ENCODE measurements around the gene ACTR1B.

Gene ACTR1B

GRCh38 chr2:97670471-97670870 is 6.6 kb upstream of the ACTR1B start:
- Histone ChIP-seq H3K27ac (ENCODE audit: low read depth, low read length, severe bottlenecking) (no peak overlapping the region), H3K36me3 (ENCODE audit: control insufficient read depth, insufficient read depth, low read length) (no peaks in the 10 kb centered on the region), H3K4me3 (ENCODE audit: extremely low read depth, insufficient read depth, low read length, poor library complexity, severe bottlenecking) (no peak overlapping the region), H3K4me1 (ENCODE audit: control insufficient read depth, insufficient read depth, low read length, poor library complexity, severe bottlenecking) (no peaks in the 10 kb centered on the region), H3K9me3 (ENCODE audit: control insufficient read depth, low read length) (no peaks in the 10 kb centered on the region)
- WGBS, 2 experiments (ENCODE audit: insufficient coverage in 2 of 2), result no CpG with 5 or more reads among the region's 1 CpG

- H3K27ac ChIP-seq (ENCODE audit: low read depth, low read length, severe bottlenecking), result no peak within 1 kb of the TSS
- 94 to 97% methylated on average over 4 to 6 of the region's 6 CpGs for WGBS, 2 experiments (ENCODE audit: insufficient coverage in 2 of 2)
- H3K36me3 ChIP-seq (ENCODE audit: control insufficient read depth, insufficient read depth, low read length), result no peaks in the 10 kb centered on the region
- no peak within 1 kb of the TSS for H3K4me3 ChIP-seq (ENCODE audit: extremely low read depth, insufficient read depth, low read length, poor library complexity, severe bottlenecking)
- H3K4me1 ChIP-seq (ENCODE audit: control insufficient read depth, insufficient read depth, low read length, poor library complexity, severe bottlenecking), result no peaks in the 10 kb centered on the region
- no peaks in the 10 kb centered on the region for H3K9me3 ChIP-seq (ENCODE audit: control insufficient read depth, low read length)
These were observed 5.6 kb upstream of the ACTR1B start, which contains the start of gene C2orf92 for GRCh38 chr2:97669448-97669847. C2orf92 (plus strand) TSS chr2:97669713; CDS start chr2:97669789, 76 bp downstream.

GRCh38 chr2:97664636-97664970 is 759 bp upstream of the ACTR1B start:
- Histone ChIP-seq H3K4me3 (ENCODE audit: extremely low read depth, insufficient read depth, low read length, poor library complexity, severe bottlenecking) (peak overlapping the region; percentile 60), H3K4me1 (ENCODE audit: control insufficient read depth, insufficient read depth, low read length, poor library complexity, severe bottlenecking) (peaks cover 29% of the 10 kb centered on the region), H3K36me3 (ENCODE audit: control insufficient read depth, insufficient read depth, low read length) (peaks cover 10% of the 10 kb centered on the region), H3K9me3 (ENCODE audit: control insufficient read depth, low read length) (no peaks in the 10 kb centered on the region), H3K27ac (ENCODE audit: low read depth, low read length, severe bottlenecking) (peak overlapping the region; percentile 99)
- 0 to 13% methylated on average over 1 to 21 of the region's 21 CpGs for WGBS, 2 experiments (ENCODE audit: insufficient coverage in 2 of 2)

- Histone ChIP-seq H3K27ac (ENCODE audit: low read depth, low read length, severe bottlenecking) (peak overlapping the region; percentile 99), H3K4me1 (ENCODE audit: control insufficient read depth, insufficient read depth, low read length, poor library complexity, severe bottlenecking) (peaks cover 32% of the 10 kb centered on the region), H3K4me3 (ENCODE audit: extremely low read depth, insufficient read depth, low read length, poor library complexity, severe bottlenecking) (peak overlapping the region; percentile 60), H3K36me3 (ENCODE audit: control insufficient read depth, insufficient read depth, low read length) (peaks cover 21% of the 10 kb centered on the region), H3K9me3 (ENCODE audit: control insufficient read depth, low read length) (no peaks in the 10 kb centered on the region)
- 0% methylated on average over 25 of the region's 46 CpGs for WGBS, 2 experiments (ENCODE audit: insufficient coverage in 2 of 2)
These were observed 250 bp downstream of the ACTR1B start for GRCh38 chr2:97663626-97663961.

GRCh38 chr2:97662895-97663625 is 784 bp downstream of the ACTR1B start:
- 0 to 1% methylated on average over 14 to 16 of the region's 24 CpGs for WGBS, 2 experiments (ENCODE audit: insufficient coverage in 2 of 2)
- Histone ChIP-seq H3K27ac (ENCODE audit: low read depth, low read length, severe bottlenecking) (peak overlapping the region; percentile 99), H3K4me1 (ENCODE audit: control insufficient read depth, insufficient read depth, low read length, poor library complexity, severe bottlenecking) (peaks cover 32% of the 10 kb centered on the region), H3K9me3 (ENCODE audit: control insufficient read depth, low read length) (no peaks in the 10 kb centered on the region), H3K4me3 (ENCODE audit: extremely low read depth, insufficient read depth, low read length, poor library complexity, severe bottlenecking) (peak overlapping the region; percentile 60), H3K36me3 (ENCODE audit: control insufficient read depth, insufficient read depth, low read length) (peaks cover 26% of the 10 kb centered on the region)

GRCh38 chr2:97662386-97662894 is 1.4 kb downstream of the ACTR1B start:
- Histone ChIP-seq H3K4me1 (ENCODE audit: control insufficient read depth, insufficient read depth, low read length, poor library complexity, severe bottlenecking) (peaks cover 32% of the 10 kb centered on the region), H3K4me3 (ENCODE audit: extremely low read depth, insufficient read depth, low read length, poor library complexity, severe bottlenecking) (peak overlapping the region; percentile 60), H3K27ac (ENCODE audit: low read depth, low read length, severe bottlenecking) (peak overlapping the region; percentile 99), H3K9me3 (ENCODE audit: control insufficient read depth, low read length) (no peaks in the 10 kb centered on the region), H3K36me3 (ENCODE audit: control insufficient read depth, insufficient read depth, low read length) (peaks cover 32% of the 10 kb centered on the region)
- 24 to 31% methylated on average over 8 to 9 of the region's 12 CpGs for WGBS, 2 experiments (ENCODE audit: insufficient coverage in 2 of 2)

- Histone ChIP-seq H3K36me3 (ENCODE audit: control insufficient read depth, insufficient read depth, low read length) (peaks cover 37% of the 10 kb centered on the region), H3K9me3 (ENCODE audit: control insufficient read depth, low read length) (no peaks in the 10 kb centered on the region), H3K27ac (ENCODE audit: low read depth, low read length, severe bottlenecking) (peak overlapping the region; percentile 99), H3K4me3 (ENCODE audit: extremely low read depth, insufficient read depth, low read length, poor library complexity, severe bottlenecking) (peak overlapping the region; percentile 60), H3K4me1 (ENCODE audit: control insufficient read depth, insufficient read depth, low read length, poor library complexity, severe bottlenecking) (peaks cover 32% of the 10 kb centered on the region)
- WGBS, 2 experiments (ENCODE audit: insufficient coverage in 2 of 2), result 89 to 100% methylated on average over 3 to 5 of the region's 6 CpGs
These were observed 1.9 kb downstream of the ACTR1B start for GRCh38 chr2:97661927-97662326.

- WGBS, 2 experiments (ENCODE audit: insufficient coverage in 2 of 2), result 87 to 97% methylated on average over 14 to 16 of the region's 18 CpGs
- Histone ChIP-seq H3K36me3 (ENCODE audit: control insufficient read depth, insufficient read depth, low read length) (peaks cover 48% of the 10 kb centered on the region), H3K27ac (ENCODE audit: low read depth, low read length, severe bottlenecking) (peak overlapping the region; percentile 43), H3K9me3 (ENCODE audit: control insufficient read depth, low read length) (no peaks in the 10 kb centered on the region), H3K4me3 (ENCODE audit: extremely low read depth, insufficient read depth, low read length, poor library complexity, severe bottlenecking) (no peak overlapping the region), H3K4me1 (ENCODE audit: control insufficient read depth, insufficient read depth, low read length, poor library complexity, severe bottlenecking) (peaks cover 32% of the 10 kb centered on the region)
These were observed 3.0 kb downstream of the ACTR1B start for GRCh38 chr2:97660775-97661389.

GRCh38 chr2:97660044-97660774 is 3.6 kb downstream of the ACTR1B start:
- H3K27ac ChIP-seq (ENCODE audit: low read depth, low read length, severe bottlenecking), result no peak overlapping the region
- no peaks in the 10 kb centered on the region for H3K9me3 ChIP-seq (ENCODE audit: control insufficient read depth, low read length)

GRCh38 chr2:97659256-97660043 is 4.4 kb downstream of the ACTR1B start:
- 92 to 98% methylated on average over 13 to 22 of the region's 29 CpGs for WGBS, 2 experiments (ENCODE audit: insufficient coverage in 2 of 2)
- H3K4me3 ChIP-seq (ENCODE audit: extremely low read depth, insufficient read depth, low read length, poor library complexity, severe bottlenecking), result no peak overlapping the region
- peaks cover 3% of the 10 kb centered on the region for H3K9me3 ChIP-seq (ENCODE audit: control insufficient read depth, low read length)

More at GRCh38 chr2:97660044-97660774, 3.6 kb downstream of the ACTR1B start:
- Histone ChIP-seq H3K4me1 (ENCODE audit: control insufficient read depth, insufficient read depth, low read length, poor library complexity, severe bottlenecking) (peaks cover 32% of the 10 kb centered on the region), H3K4me3 (ENCODE audit: extremely low read depth, insufficient read depth, low read length, poor library complexity, severe bottlenecking) (no peak overlapping the region), H3K36me3 (ENCODE audit: control insufficient read depth, insufficient read depth, low read length) (peaks cover 54% of the 10 kb centered on the region)
- WGBS, 2 experiments (ENCODE audit: insufficient coverage in 2 of 2), result 97 to 98% methylated on average over 16 to 18 of the region's 20 CpGs

More at GRCh38 chr2:97659256-97660043, 4.4 kb downstream of the ACTR1B start:
- H3K4me1 ChIP-seq (ENCODE audit: control insufficient read depth, insufficient read depth, low read length, poor library complexity, severe bottlenecking), result peaks cover 32% of the 10 kb centered on the region
- no peak overlapping the region for H3K27ac ChIP-seq (ENCODE audit: low read depth, low read length, severe bottlenecking)
- H3K36me3 ChIP-seq (ENCODE audit: control insufficient read depth, insufficient read depth, low read length), result peaks cover 62% of the 10 kb centered on the region

All from mesodermal cell (in vitro differentiated cells).